Stomach (tissue), 9 donors: ENCODE data around the gene INPP5A. TPM values are rescaled to one million over a fixed set of nuclear protein-coding genes. Genes with fewer than 3 reads are reported as not detected.

Experiments
- DNase-seq, 2 donors: peaks; one replicate each; pipeline versions ENCODE4 v3.0.0 to v3.0.0-alpha.2; 2013 to 2019
- H3K27ac ChIP-seq, 5 donors: fragments of 200-600 bp in 4 of 5; sonication (generic) in 4 of 5; one replicate each; pipeline ENCODE4 v1.5.1; 2013 to 2019; ENCODE audit warnings: mild to moderate bottlenecking in 1 of 5, moderate library complexity in 1 of 5
- H3K27me3 ChIP-seq, 3 donors: fragments of 200-600 bp; sonication (generic); one replicate each; pipeline ENCODE4 v1.5.1; 2017 to 2019; ENCODE audit warnings: mixed run types in 1 of 3
- H3K36me3 ChIP-seq, 4 donors: fragments of 200-600 bp; sonication (generic); 1 replicate in 3 of 4; 2 replicates in 1 of 4; pipeline ENCODE4 v1.5.1; 2016 to 2019
- H3K4me1 ChIP-seq, 4 donors: fragments of 200-600 bp; sonication (generic); one replicate each; pipeline ENCODE4 v1.5.1; 2016 to 2019
- H3K4me3 ChIP-seq, 4 donors: fragments of 200-600 bp; sonication (generic) in 3 of 4; one replicate each; pipeline ENCODE4 v1.5.1; 2016 to 2019; ENCODE audit warnings: mild to moderate bottlenecking in 1 of 4
- H3K9me3 ChIP-seq, 4 donors: fragments of 200-600 bp; sonication (generic); one replicate each; pipeline ENCODE4 v1.5.1; 2016 to 2019
- CTCF ChIP-seq, 7 experiments: fragments of 450-650 bp in 4 of 7; fragments of 200-600 bp in 3 of 7; sonication (generic) in 3 of 7; IDR thresholded peaks; one replicate each; pipeline ENCODE4 v1.5.1; 2016 to 2019; ENCODE audit warnings: antibody characterized with exemption in 7 of 7, control low read depth in 2 of 7, mild to moderate bottlenecking in 1 of 7
- EP300 ChIP-seq: sonication (generic); formaldehyde crosslinking; IDR thresholded peaks from one replicate; pipeline ENCODE4 v1.6.1; 2017; ENCODE audit warnings: antibody characterized with exemption
- POLR2A ChIP-seq, 4 donors: fragments of 450-650 bp; IDR thresholded peaks; one replicate each; pipeline ENCODE4 v1.6.1; 2016; ENCODE audit warnings: antibody characterized with exemption in 4 of 4, control low read depth in 2 of 4, mild to moderate bottlenecking in 1 of 4, moderate library complexity in 1 of 4
- POLR2AphosphoS5 ChIP-seq, 3 donors: sonication (generic); formaldehyde crosslinking; IDR thresholded peaks; one replicate each; pipeline ENCODE4 v1.6.1; 2016; ENCODE audit warnings: antibody characterized with exemption in 3 of 3
- WGBS, 5 donors: extraction: QIAGEN DNeasy Blood & Tissue Kit in 3 of 5; methylation state at CpG; one replicate each; pipeline versions ENCODE4 v1.1.5 to v1.1.7; 2013 to 2018; 5-methylcytosine and 5-hydroxymethylcytosine counted together
- intact Hi-C: fragments of 100-400 bp; cut with DNase I; formaldehyde crosslinking; loops from one replicate; pipeline ENCODE4 v1.15.1; 2023; ENCODE audit warnings: low total_unique reads
- polyA plus RNA-seq, 3 donors: library from polyadenylated mRNA; stranded (reverse); fragments of 200-250 nt; gene quantifications; one replicate each; pipeline ENCODE4 v1.2.3, GENCODE V29; 2013
- total RNA-seq, 5 donors: library from RNA; depleted of rRNA; stranded (reverse); fragments of >200 nt; gene quantifications; one replicate each; pipeline versions ENCODE4 v1.1.0 to v1.2.3, GENCODE V29; 2014 to 2016
- donor health status: healthy with polysubstance abuse.
- donor health status: Bipolar disorder and iron deficiency.
- donor health status: healthy.

INPP5A gene
- total and polyA plus RNA-seq, 8 donors = 17.2 to 72.3 (median 31.0) TPM

DNA sequence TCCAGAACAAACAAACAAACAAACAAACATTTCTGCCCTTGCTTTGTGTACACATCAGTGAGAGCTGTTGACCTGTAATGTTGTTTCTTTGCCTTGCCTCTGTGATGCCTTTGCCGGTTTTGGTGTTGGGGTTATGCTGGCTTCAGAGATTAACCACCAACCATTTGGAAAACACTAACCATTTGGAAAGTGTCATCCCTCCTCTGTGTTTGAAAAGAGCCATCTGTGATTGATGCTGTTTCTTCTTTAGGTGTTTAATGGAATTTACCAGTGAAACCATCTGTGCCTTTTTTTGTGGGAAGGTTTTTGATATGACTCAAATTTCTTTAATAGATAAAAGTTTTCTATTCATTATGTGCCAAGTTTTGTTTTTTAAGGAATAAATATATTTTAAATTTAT, 46.5 kb downstream of the INPP5A start:
- TF ChIP-seq POLR2A (IDR thresholded peaks at IDR 0.05) = no peak
- TF ChIP-seq EP300 = no peak
- no peak for TF ChIP-seq POLR2AphosphoS5 (IDR thresholded peaks at IDR 0.05)
- no peak for TF ChIP-seq CTCF (IDR thresholded peaks at IDR 0.05)
- Histone ChIP-seq H3K4me1 (peaks cover 24 to 78% (median 61%) of the 10 kb centered on the region in 4 donors), H3K4me3 (no peak overlapping the region), H3K9me3 (no peaks in the 10 kb centered on the region), H3K27ac (peak overlapping the region in 2 of 5 donors; percentile 29 to 42), H3K36me3 (no peaks in the 10 kb centered on the region), H3K27me3 (no peaks in the 10 kb centered on the region)
- DNase-seq = no peak
- intact Hi-C loops = no loop called here
- WGBS, 5 donors = 64 to 84% (median 70%) methylated on average over 1 of the region's 1 CpG

GRCh38 chr10:132585732-132586722, 48.4 kb downstream of the INPP5A start:
- DNase-seq = peak in 1 of 2 donors; percentile 58
- H3K27ac ChIP-seq = peak overlapping the region in 2 of 5 donors; percentile 40 to 50
- H3K27me3 ChIP-seq = no peaks in the 10 kb centered on the region
- no peaks in the 10 kb centered on the region for H3K36me3 ChIP-seq
- H3K4me1 ChIP-seq = peaks cover 44 to 86% (median 71%) of the 10 kb centered on the region in 4 donors
- peak in 1 of 3 donors; percentile 14 for TF ChIP-seq POLR2AphosphoS5 (IDR thresholded peaks at IDR 0.05)
- TF ChIP-seq CTCF (IDR thresholded peaks at IDR 0.05) = no peak
- H3K4me3 ChIP-seq = peak overlapping the region in 1 of 4 donors; percentile 17
- H3K9me3 ChIP-seq = no peaks in the 10 kb centered on the region
- 62 to 83% (median 73%) methylated on average over 16 to 38 of the region's 38 CpGs for WGBS, 5 donors
- intact Hi-C loops = no loop called here

GRCh38 chr10:132586739-132587138, 49.2 kb downstream of the INPP5A start:
- Histone ChIP-seq H3K27me3 (no peaks in the 10 kb centered on the region), H3K9me3 (no peaks in the 10 kb centered on the region), H3K27ac (peak overlapping the region in 2 of 5 donors; percentile 40 to 50), H3K4me3 (peak overlapping the region in 1 of 4 donors; percentile 17), H3K4me1 (peaks cover 50 to 92% (median 77%) of the 10 kb centered on the region in 4 donors), H3K36me3 (no peaks in the 10 kb centered on the region)
- TF ChIP-seq CTCF (IDR thresholded peaks at IDR 0.05) (no peak), POLR2AphosphoS5 (IDR thresholded peaks at IDR 0.05) (no peak), POLR2A (IDR thresholded peaks at IDR 0.05) (no peak), EP300 (no peak)
- 90 to 96% (median 94%) methylated on average over 22 of the region's 22 CpGs for WGBS, 5 donors
- DNase-seq = no peak
- intact Hi-C loops = no loop called here

- Histone ChIP-seq H3K36me3 (no peaks in the 10 kb centered on the region), H3K9me3 (no peaks in the 10 kb centered on the region), H3K4me3 (no peak overlapping the region), H3K27me3 (no peaks in the 10 kb centered on the region), H3K4me1 (peaks cover 54 to 96% (median 82%) of the 10 kb centered on the region in 4 donors), H3K27ac (peak overlapping the region in 2 of 5 donors; percentile 34 to 50)
- no peak for DNase-seq
- TF ChIP-seq POLR2AphosphoS5 (IDR thresholded peaks at IDR 0.05) (no peak), CTCF (IDR thresholded peaks at IDR 0.05) (no peak), POLR2A (IDR thresholded peaks at IDR 0.05) (no peak), EP300 (no peak)
- 82 to 94% (median 91%) methylated on average over 9 to 11 of the region's 11 CpGs for WGBS, 5 donors
- intact Hi-C loops = no loop called here
Measured at GRCh38 chr10:132587175-132587574, 49.6 kb downstream of the INPP5A start.
